Measurements from ENCODE around the gene CACNA2D3.

DNA sequence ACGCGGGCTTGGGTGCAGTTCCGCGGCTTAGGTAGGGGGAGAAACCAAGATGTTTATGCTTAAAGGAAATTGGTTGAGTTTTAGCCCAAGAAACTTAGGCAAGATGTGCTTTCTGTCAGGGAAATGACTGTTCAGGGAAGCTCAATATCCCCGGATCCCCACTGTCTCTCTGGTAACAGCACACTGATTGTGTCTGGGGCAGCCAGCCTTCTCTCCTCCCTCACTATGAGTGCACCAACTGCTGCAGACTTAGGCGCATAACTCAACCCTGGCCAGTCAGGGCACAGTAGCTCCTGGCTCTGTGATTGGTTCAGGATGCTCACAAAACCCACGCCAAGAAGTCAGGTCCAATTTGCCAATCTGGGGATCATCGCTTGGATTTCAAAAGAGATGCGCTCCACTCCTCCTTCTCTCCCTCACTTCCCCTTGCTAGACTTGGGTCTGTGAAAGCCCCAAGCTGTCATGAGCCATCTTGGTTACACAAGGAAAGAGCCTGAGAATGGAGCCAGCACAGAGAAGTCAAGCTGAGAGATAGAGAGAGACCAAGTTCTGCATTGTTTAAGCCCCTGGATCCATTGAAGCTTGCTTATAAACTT, 42.5 kb upstream of the CACNA2D3 start:
- TF ChIP-seq SP1 (IDR thresholded peaks at IDR 0.05) (no peak), ELF4 (IDR thresholded peaks at IDR 0.05) (no peak), ZNF384 (IDR thresholded peaks at IDR 0.05) (no peak), FOXA1 (IDR thresholded peaks at IDR 0.05) (no peak), SUZ12 (IDR thresholded peaks at IDR 0.05) (no peak), FOXK2 (IDR thresholded peaks at IDR 0.05) (no peak), ARNT (IDR thresholded peaks at IDR 0.05) (no peak)

All from HEK293T (cell line).